ENCODE results near the gene OGFOD3.
"Not testable (repeated sequence)": the region's sequence is repeated elsewhere in the genome, so short reads cannot be mapped to it uniquely, and the experiment has no call there.

Gene OGFOD3

GRCh38 chr17:82351713-82352488, 66.5 kb downstream of the OGFOD3 start:
- peak; percentile 77 for DNase-seq (ENCODE audit: low spot score)

GRCh38 chr17:82351254-82351712, 67.1 kb downstream of the OGFOD3 start:
- DNase-seq (ENCODE audit: low spot score) = no peak

GRCh38 chr17:82350182-82351030, 68.0 kb downstream of the OGFOD3 start:
- DNase-seq (ENCODE audit: low spot score) = no peak

GRCh38 chr17:82349287-82349701, 69.1 kb downstream of the OGFOD3 start:
- DNase-seq (ENCODE audit: low spot score) = no peak

- DNase-seq (ENCODE audit: low spot score) = no peak
Observed at GRCh38 chr17:82348866-82349265, 69.5 kb downstream of the OGFOD3 start.

- DNase-seq (ENCODE audit: low spot score) = no peak
Observed at GRCh38 chr17:82348434-82348833, 70.0 kb downstream of the OGFOD3 start.

- DNase-seq (ENCODE audit: low spot score) = not testable (repeated sequence)
Observed at GRCh38 chr17:82347994-82348393, 70.4 kb downstream of the OGFOD3 start.

GRCh38 chr17:82346342-82347300, 71.8 kb downstream of the OGFOD3 start:
- DNase-seq (ENCODE audit: low spot score) = no peak

GRCh38 chr17:82345151-82345976, 73.0 kb downstream of the OGFOD3 start:
- DNase-seq (ENCODE audit: low spot score) = no peak

- DNase-seq (ENCODE audit: low spot score) = no peak
Observed at GRCh38 chr17:82344175-82344907, 74.0 kb downstream of the OGFOD3 start.

GRCh38 chr17:82343560-82343959, 74.8 kb downstream of the OGFOD3 start:
- DNase-seq (ENCODE audit: low spot score) = no peak

GRCh38 chr17:82342361-82343079, 75.9 kb downstream of the OGFOD3 start:
- no peak for DNase-seq (ENCODE audit: low spot score)

GRCh38 chr17:82339634-82340580, 78.5 kb downstream of the OGFOD3 start:
- DNase-seq (ENCODE audit: low spot score) = no peak
